Hematopoietic multipotent progenitor cell treated with erythropoietin and hydrocortisone succinate and interleukin-3 and kit ligand, for 6 days (in vitro differentiated cells): Measurements from ENCODE around the gene DYNLT1.
"Not testable (repeated sequence)": the region's sequence is repeated elsewhere in the genome, so short reads cannot be mapped to it uniquely, and the experiment has no call there.

Source experiments
- DNase-seq: peaks from one replicate; pipeline ENCODE4 v3.0.0-alpha.2; 2015

Gene DYNLT1

GRCh38 chr6:158662954-158663624, 18.5 kb upstream of the DYNLT1 start:
- DNase-seq = peak; percentile 62

- DNase-seq = no peak
These were observed 18.0 kb upstream of the DYNLT1 start for GRCh38 chr6:158662607-158662953.

- DNase-seq = no peak
These were observed 16.7 kb upstream of the DYNLT1 start for GRCh38 chr6:158661156-158661685.

GRCh38 chr6:158660333-158660754, 15.8 kb upstream of the DYNLT1 start:
- DNase-seq = peak; percentile 78

- not testable (repeated sequence) for DNase-seq
These were observed 12.4 kb upstream of the DYNLT1 start for GRCh38 chr6:158656986-158657385.

- no peak for DNase-seq
These were observed 11.3 kb upstream of the DYNLT1 start for GRCh38 chr6:158655569-158656450.

GRCh38 chr6:158654960-158655489, 10.5 kb upstream of the DYNLT1 start:
- DNase-seq = peak; percentile 42

- no peak for DNase-seq
These were observed 10.0 kb upstream of the DYNLT1 start for GRCh38 chr6:158654498-158654897.

- DNase-seq = peak; percentile 76
These were observed 9.2 kb upstream of the DYNLT1 start for GRCh38 chr6:158653577-158654354.

- DNase-seq = not testable (repeated sequence)
These were observed 7.6 kb upstream of the DYNLT1 start for GRCh38 chr6:158651981-158652737.

GRCh38 chr6:158649289-158650143, 5.0 kb upstream of the DYNLT1 start, which contains the start of gene SYTL3:
Gene SYTL3, plus strand, starts transcription at chr6:158650054. Its CDS starts 13,215 bp downstream, at chr6:158663269.
- DNase-seq = peak; percentile 67

- no peak for DNase-seq
These were observed 4.2 kb upstream of the DYNLT1 start for GRCh38 chr6:158648682-158649131.

- no peak for DNase-seq
These were observed 3.0 kb upstream of the DYNLT1 start for GRCh38 chr6:158647501-158647900.

GRCh38 chr6:158646023-158646910, 1.7 kb upstream of the DYNLT1 start:
- no peak for DNase-seq

- no peak for DNase-seq
These were observed 800 bp upstream of the DYNLT1 start for GRCh38 chr6:158645064-158646022.

GRCh38 chr6:158643836-158644230, 710 bp downstream of the DYNLT1 start:
- peak; percentile 42 for DNase-seq

GRCh38 chr6:158642097-158642601, 2.4 kb downstream of the DYNLT1 start:
- no peak for DNase-seq

GRCh38 chr6:158640519-158640918, 4.0 kb downstream of the DYNLT1 start:
- no peak for DNase-seq
